Mesothelial cell of epicardium (in vitro differentiated cells): Measurements from ENCODE around the gene DDR1. TPM values are rescaled to one million over a fixed set of nuclear protein-coding genes. Genes with fewer than 3 reads are reported as not detected.

Source experiments
- DNase-seq, 2 experiments: peaks; one replicate each; pipeline ENCODE4 v3.0.0; 2021; ENCODE audit warnings: low spot score in 2 of 2; ENCODE audit not compliant: unreplicated experiment in 2 of 2
- H3K27ac Mint-ChIP-seq: 2 replicates; pipeline ENCODE4 v1.8.0; 2021; ENCODE audit warnings: mixed read lengths
- H3K27me3 Mint-ChIP-seq: 2 replicates; pipeline ENCODE4 v1.8.0; 2021; ENCODE audit warnings: low read depth, mixed read lengths
- H3K36me3 Mint-ChIP-seq: 2 replicates; pipeline ENCODE4 v1.8.0; 2021; ENCODE audit warnings: mixed read lengths
- H3K4me1 Mint-ChIP-seq: 2 replicates; pipeline ENCODE4 v1.8.0; 2021; ENCODE audit warnings: mixed read lengths
- H3K4me3 Mint-ChIP-seq: 2 replicates; pipeline ENCODE4 v1.8.0; 2021; ENCODE audit warnings: mild to moderate bottlenecking, moderate library complexity, mixed read lengths
- H3K9me3 Mint-ChIP-seq: 2 replicates; pipeline ENCODE4 v1.8.0; 2021; ENCODE audit warnings: mixed read lengths
- CTCF ChIP-seq: fragments of 200-600 bp; sonication (generic); IDR thresholded peaks from one replicate; pipeline ENCODE4 v1.5.0; 2021; ENCODE audit warnings: antibody characterized with exemption; ENCODE audit not compliant: unreplicated experiment
- total RNA-seq: library from RNA; stranded (reverse); gene quantifications from 3 replicates; pipeline ENCODE4 v1.2.1, GENCODE V29; 2021

The DDR1 gene
- total RNA-seq, result 344 to 351 TPM (median 349 TPM) in 3 replicates

- peaks cover 72% of the 10 kb centered on the region for H3K4me1 Mint-ChIP-seq
- no peak for TF ChIP-seq CTCF
- no peaks in the 10 kb centered on the region for H3K36me3 Mint-ChIP-seq
- peak within 1 kb of the TSS; percentile 78 for H3K4me3 Mint-ChIP-seq
- no peaks in the 10 kb centered on the region for H3K27me3 Mint-ChIP-seq
- no peaks in the 10 kb centered on the region for H3K9me3 Mint-ChIP-seq
- DNase-seq, result peak; percentile 65 to 82
- peak within 1 kb of the TSS; percentile 99 for H3K27ac Mint-ChIP-seq
Measured at GRCh38 chr6:30883685-30884520, at the start of gene DDR1. DDR1 (plus strand) TSS chr6:30884519; CDS start chr6:30888730, 4,211 bp downstream.

- no peaks in the 10 kb centered on the region for H3K27me3 Mint-ChIP-seq
- DNase-seq, result no peak
- H3K4me3 Mint-ChIP-seq, result no peak overlapping the region
- TF ChIP-seq CTCF, result no peak
- H3K9me3 Mint-ChIP-seq, result no peaks in the 10 kb centered on the region
- no peak overlapping the region for H3K27ac Mint-ChIP-seq
- H3K36me3 Mint-ChIP-seq, result no peaks in the 10 kb centered on the region
- H3K4me1 Mint-ChIP-seq, result peaks cover 32% of the 10 kb centered on the region
Measured at GRCh38 chr6:30834646-30835045, 49.7 kb upstream of the DDR1 start.

GRCh38 chr6:30835576-30835975, 48.7 kb upstream of the DDR1 start:
- H3K4me1 Mint-ChIP-seq, result peaks cover 35% of the 10 kb centered on the region

GRCh38 chr6:30836431-30836866, 47.9 kb upstream of the DDR1 start:
- H3K27me3 Mint-ChIP-seq, result no peaks in the 10 kb centered on the region
- H3K36me3 Mint-ChIP-seq, result no peaks in the 10 kb centered on the region
- no peak overlapping the region for H3K4me3 Mint-ChIP-seq
- TF ChIP-seq CTCF, result no peak
- H3K9me3 Mint-ChIP-seq, result no peaks in the 10 kb centered on the region
- H3K27ac Mint-ChIP-seq, result peak overlapping the region; percentile 88
- peaks cover 40% of the 10 kb centered on the region for H3K4me1 Mint-ChIP-seq
- no peak for DNase-seq

More at GRCh38 chr6:30835576-30835975, 48.7 kb upstream of the DDR1 start:
- no peak for TF ChIP-seq CTCF
- H3K4me3 Mint-ChIP-seq, result no peak overlapping the region
- no peak for DNase-seq
- H3K9me3 Mint-ChIP-seq, result no peaks in the 10 kb centered on the region
- H3K27ac Mint-ChIP-seq, result peak overlapping the region; percentile 47
- H3K27me3 Mint-ChIP-seq, result no peaks in the 10 kb centered on the region
- H3K36me3 Mint-ChIP-seq, result no peaks in the 10 kb centered on the region

- H3K9me3 Mint-ChIP-seq, result no peaks in the 10 kb centered on the region
- peaks cover 40% of the 10 kb centered on the region for H3K4me1 Mint-ChIP-seq
- H3K27ac Mint-ChIP-seq, result peak overlapping the region; percentile 1
- H3K27me3 Mint-ChIP-seq, result no peaks in the 10 kb centered on the region
- no peak for DNase-seq
- H3K4me3 Mint-ChIP-seq, result no peak overlapping the region
- H3K36me3 Mint-ChIP-seq, result no peaks in the 10 kb centered on the region
- TF ChIP-seq CTCF, result no peak
Measured at GRCh38 chr6:30836957-30837356, 47.4 kb upstream of the DDR1 start.
